NB4 (cell line): ENCODE measurements around the gene AGPAT2.

ENCODE experiments used
- DNase-seq: peaks from one replicate; pipeline ENCODE4 v3.0.0; 2010; ENCODE audit warnings: low read depth
- H3K4me3 ChIP-seq: one replicate; pipeline ENCODE4 v1.5.1; 2011; ENCODE audit warnings: mild to moderate bottlenecking, low read depth, low read length, moderate library complexity
- CTCF ChIP-seq: IDR thresholded peaks from one replicate; pipeline ENCODE4 v1.5.1; 2012; ENCODE audit warnings: low read depth, low read length
- MAX ChIP-seq: IDR thresholded peaks from 2 replicates; pipeline ENCODE4 v1.6.1; 2011; ENCODE audit warnings: low read depth, low read length
- MYC ChIP-seq: IDR thresholded peaks from 2 replicates; pipeline ENCODE4 v1.6.1; 2011; ENCODE audit warnings: low read depth, low read length
- POLR2A ChIP-seq: IDR thresholded peaks from 2 replicates; pipeline ENCODE4 v1.6.1; 2011; ENCODE audit warnings: mild to moderate bottlenecking; ENCODE audit not compliant: insufficient read length; ENCODE audit errors: extremely low read depth

AGPAT2 gene

GRCh38 chr9:136681945-136682699 lies 5.1 kb downstream of the AGPAT2 start:
- no peak overlapping the region for H3K4me3 ChIP-seq
- no peak for DNase-seq
- no peak for TF ChIP-seq MAX
- no peak for TF ChIP-seq MYC
- no peak for TF ChIP-seq POLR2A
- no peak for TF ChIP-seq CTCF

GRCh38 chr9:136681029-136681428 lies 6.2 kb downstream of the AGPAT2 start:
- TF ChIP-seq MYC (no peak), POLR2A (no peak), MAX (no peak), CTCF (no peak)
- no peak for DNase-seq

GRCh38 chr9:136679431-136679941 lies 7.8 kb downstream of the AGPAT2 start:
- TF ChIP-seq POLR2A: no peak
- peak; percentile 56 for TF ChIP-seq MYC
- TF ChIP-seq CTCF: no peak
- peak; percentile 31 for TF ChIP-seq MAX
- H3K4me3 ChIP-seq: no peak overlapping the region

More at GRCh38 chr9:136681029-136681428, 6.2 kb downstream of the AGPAT2 start:
- H3K4me3 ChIP-seq: no peak overlapping the region

GRCh38 chr9:136678624-136679023 lies 8.6 kb downstream of the AGPAT2 start:
- DNase-seq: no peak
- TF ChIP-seq MAX (no peak), POLR2A (no peak), MYC (no peak)
- H3K4me3 ChIP-seq: no peak overlapping the region

More at GRCh38 chr9:136679431-136679941, 7.8 kb downstream of the AGPAT2 start:
- peak; percentile 94 for DNase-seq

- H3K4me3 ChIP-seq: no peak overlapping the region
- DNase-seq: no peak
- TF ChIP-seq POLR2A: no peak
- TF ChIP-seq MAX: no peak
- no peak for TF ChIP-seq CTCF
These were observed 9.2 kb downstream of the AGPAT2 start for GRCh38 chr9:136678034-136678433.

GRCh38 chr9:136676920-136677686 lies 10.2 kb downstream of the AGPAT2 start:
- no peak for TF ChIP-seq MAX
- no peak for TF ChIP-seq CTCF
- TF ChIP-seq MYC: no peak
- no peak for TF ChIP-seq POLR2A
- DNase-seq: no peak
- H3K4me3 ChIP-seq: no peak overlapping the region
